Tibial nerve (tissue), 3 donors: ENCODE results near the gene PEAK3.

Experiments
- CTCF ChIP-seq, 5 experiments: fragments of 200-600 bp in 3 of 5; fragments of 450-650 bp in 2 of 5; sonication (generic) in 3 of 5; IDR thresholded peaks; one replicate each; pipeline ENCODE4 v1.5.1; 2016 to 2019; ENCODE audit warnings: antibody characterized with exemption in 5 of 5, mild to moderate bottlenecking in 3 of 5, moderate library complexity in 2 of 5
- POLR2A ChIP-seq, 2 donors: fragments of 450-650 bp; IDR thresholded peaks; one replicate each; pipeline ENCODE4 v1.6.1; 2017; ENCODE audit warnings: antibody characterized with exemption in 2 of 2, mild to moderate bottlenecking in 2 of 2, moderate library complexity in 2 of 2

DNA sequence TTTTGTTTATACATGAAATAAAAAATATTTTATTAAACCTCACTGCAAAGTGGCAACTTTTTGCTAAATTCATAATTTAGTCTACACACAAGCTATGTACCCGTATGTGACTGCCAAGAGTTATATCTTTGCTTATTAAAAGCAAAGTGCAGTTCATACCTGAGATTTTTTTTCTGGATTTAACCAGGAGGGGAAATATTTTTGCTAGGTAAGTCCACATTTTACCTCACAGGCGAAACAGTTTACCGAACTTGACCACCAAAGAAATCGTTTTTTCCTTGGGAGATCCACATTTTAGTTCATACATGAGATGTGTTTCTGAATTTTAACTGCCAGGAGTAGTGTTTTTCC lies 13.5 kb downstream of the PEAK3 start:
- TF ChIP-seq CTCF (IDR thresholded peaks at IDR 0.05), result no peak
- TF ChIP-seq POLR2A (IDR thresholded peaks at IDR 0.05), result no peak
